Pancreas (tissue), 10 donors: ENCODE measurements around the gene ADCY4. TPM values are rescaled to one million over a fixed set of nuclear protein-coding genes. Genes with fewer than 3 reads are reported as not detected.
A peak's percentile ranks its signal among the peaks of the same experiment; 100 is the strongest.

Source experiments
- ATAC-seq, 4 donors: fragments of 200-7000 bp; cut with Tn5 transposase; one replicate each; pipeline versions ENCODE4 v1.8.0 to v1.9.1; 2020; ENCODE audit warnings: mild to moderate bottlenecking in 4 of 4, moderate library complexity in 4 of 4
- DNase-seq, 6 donors: peaks; one replicate each; pipeline ENCODE4 v3.0.0-alpha.2; 2020
- FAIRE-seq: peaks from 2 replicates; lab custom pipeline; 2012; peaks lifted over from hg19 to GRCh38; lab: Jason Lieb, UNC
- H3K27ac ChIP-seq, 4 donors: fragments of 200-600 bp; sonication (generic); 1 replicate in 3 of 4; 2 replicates in 1 of 4; pipeline versions ENCODE4 v1.5.0 to v1.8.0; 2020
- H3K27me3 ChIP-seq, 4 donors: fragments of 200-600 bp; one replicate each; pipeline ENCODE4 v1.8.0; 2021
- H3K36me3 ChIP-seq, 3 donors: fragments of 200-600 bp; sonication (generic) in 1 of 3; one replicate each; pipeline versions ENCODE4 v1.5.0 to v1.8.0; 2020 to 2021
- H3K4me1 ChIP-seq, 3 donors: fragments of 200-600 bp; one replicate each; pipeline ENCODE4 v1.8.0; 2021
- H3K4me3 ChIP-seq, 4 donors: fragments of 200-600 bp; sonication (generic) in 2 of 4; one replicate each; pipeline versions ENCODE4 v1.5.0 to v1.8.0; 2020 to 2021
- H3K9me3 ChIP-seq, 4 donors: fragments of 200-600 bp; one replicate each; pipeline ENCODE4 v1.8.0; 2021
- CTCF ChIP-seq, 4 donors: fragments of 200-600 bp; sonication (generic) in 3 of 4; IDR thresholded peaks; one replicate each; pipeline versions ENCODE4 v1.5.0 to v1.8.0; 2021; ENCODE audit warnings: antibody characterized with exemption in 4 of 4
- WGBS, 2 donors: extraction: QIAGEN DNeasy Blood & Tissue Kit; methylation state at CpG; one replicate each; pipeline ENCODE4 v1.1.7; 2013; 5-methylcytosine and 5-hydroxymethylcytosine counted together
- intact Hi-C, 3 donors: fragments of 100-400 bp; cut with DNase I; formaldehyde crosslinking; loops; one replicate each; pipeline versions ENCODE4 v1.11.1 to v1.14.2; 2022
- polyA plus RNA-seq, 2 donors: library from polyadenylated mRNA; stranded (reverse); fragments of 200-250 nt; gene quantifications; one replicate each; pipeline ENCODE4 v1.2.3, GENCODE V29; 2013
- total RNA-seq, 6 donors: library from RNA; stranded (reverse); fragmentation: NEBNext Ultra II Directional in 4 of 6; extraction: Animal tissue kit (Norgen Biotek cat#: 25700) in 4 of 6; gene quantifications; one replicate each; pipeline versions ENCODE4 v1.2.1 to v1.2.4, GENCODE V29; 2021 to 2023
- donor health status: healthy with polysubstance abuse.
- donor health status: DM: no; HTN: no; CAD: no; lungs with moderate emphysema.
- donor health status: DM: no; HTN: no; CAD: no.
- donor health status: control.
- donor health status: control.
- donor health status: Bipolar disorder and iron deficiency.
- donor health status: DM: yes; HTN: yes; CAD: no.
- donor health status: DM: no; HTN: no; CAD: no.
- donor health status: DM: no; HTN: no; CAD: no.
- donor health status: DM: yes; HTN: yes; CAD: no.

ADCY4 gene
- total and polyA plus RNA-seq, 8 donors: 3.2 to 59.3 (median 5.3) TPM

GRCh38 chr14:24277071-24277470, 57.8 kb downstream of the ADCY4 start:
- TF ChIP-seq CTCF (IDR thresholded peaks at IDR 0.05): no peak
- no peak for ATAC-seq
- peaks cover 11 to 21% (median 18%) of the 10 kb centered on the region in 3 donors for H3K4me1 ChIP-seq
- no peaks in the 10 kb centered on the region for H3K36me3 ChIP-seq
- no peak overlapping the region for H3K4me3 ChIP-seq
- FAIRE-seq: no peak
- intact Hi-C loops: no loop called here
- no peak for DNase-seq
- no peak overlapping the region for H3K27ac ChIP-seq
- no peaks in the 10 kb centered on the region for H3K9me3 ChIP-seq
- 90 to 94% methylated on average over 6 of the region's 6 CpGs for WGBS, 2 donors
- no peaks in the 10 kb centered on the region for H3K27me3 ChIP-seq

GRCh38 chr14:24274101-24274543, 60.7 kb downstream of the ADCY4 start:
- Histone ChIP-seq H3K27ac (peak overlapping the region; percentile 44 to 97 (median 72)), H3K4me1 (peaks cover 11 to 25% (median 18%) of the 10 kb centered on the region in 3 donors), H3K36me3 (no peaks in the 10 kb centered on the region), H3K4me3 (no peak overlapping the region), H3K27me3 (no peaks in the 10 kb centered on the region), H3K9me3 (no peaks in the 10 kb centered on the region)
- WGBS, 2 donors: 24 to 33% methylated on average over 3 of the region's 3 CpGs
- DNase-seq (peak in 5 of 6 donors; percentile 40 to 77 (median 63)), ATAC-seq (peak; percentile 51 to 72 (median 64)), FAIRE-seq (no peak)
- intact Hi-C loops: no loop called here
- TF ChIP-seq CTCF (IDR thresholded peaks at IDR 0.05): no peak

GRCh38 chr14:24273422-24273998, 61.4 kb downstream of the ADCY4 start:
- intact Hi-C loops: no loop called here
- H3K27me3 ChIP-seq: no peaks in the 10 kb centered on the region
- no peak for DNase-seq
- H3K4me3 ChIP-seq: no peak overlapping the region
- no peak for TF ChIP-seq CTCF (IDR thresholded peaks at IDR 0.05)
- ATAC-seq: no peak
- FAIRE-seq: no peak
- H3K4me1 ChIP-seq: peaks cover 11 to 25% (median 18%) of the 10 kb centered on the region in 3 donors
- H3K27ac ChIP-seq: peak overlapping the region; percentile 44 to 97 (median 72)
- WGBS, 2 donors: 55 to 64% methylated on average over 3 of the region's 3 CpGs
- H3K36me3 ChIP-seq: no peaks in the 10 kb centered on the region
- no peaks in the 10 kb centered on the region for H3K9me3 ChIP-seq

- intact Hi-C loops: no loop called here
- peak overlapping the region in 2 of 4 donors; percentile 94 to 97 for H3K27ac ChIP-seq
- H3K4me1 ChIP-seq: peaks cover 11 to 25% (median 18%) of the 10 kb centered on the region in 3 donors
Measured at GRCh38 chr14:24272467-24272866, 62.4 kb downstream of the ADCY4 start.

More at GRCh38 chr14:24272467-24272866, 62.4 kb downstream of the ADCY4 start:
- DNase-seq (no peak), FAIRE-seq (no peak), ATAC-seq (no peak)
- no peak for TF ChIP-seq CTCF (IDR thresholded peaks at IDR 0.05)
- no peaks in the 10 kb centered on the region for H3K27me3 ChIP-seq
- WGBS, 2 donors: 74 to 80% methylated on average over 2 of the region's 2 CpGs
- H3K36me3 ChIP-seq: peaks cover 0 to 4% (median 0%) of the 10 kb centered on the region in 3 donors
- H3K9me3 ChIP-seq: no peaks in the 10 kb centered on the region
- H3K4me3 ChIP-seq: no peak overlapping the region
